Transverse colon (tissue), 4 donors: ENCODE results near the gene UACA.

Experiments
- EP300 ChIP-seq: sonication (generic); formaldehyde crosslinking; IDR thresholded peaks from one replicate; pipeline ENCODE4 v1.6.1; 2017; ENCODE audit warnings: antibody characterized with exemption, low read depth
- POLR2AphosphoS5 ChIP-seq, 3 donors: sonication (generic); formaldehyde crosslinking; IDR thresholded peaks; one replicate each; pipeline ENCODE4 v1.6.1; 2016; ENCODE audit warnings: antibody characterized with exemption in 3 of 3
- TF ChIP-seq, protein P1 (sequence below), 5 experiments: fragments of 200-600 bp in 3 of 5; fragments of 450-650 bp in 2 of 5; sonication (generic) in 3 of 5; IDR thresholded peaks; 1 replicate in 2 of 5; 2 replicates in 3 of 5; pipeline ENCODE4 v1.5.1; 2016 to 2017; ENCODE audit warnings: antibody characterized with exemption in 5 of 5, inconsistent platforms in 3 of 5, mild to moderate bottlenecking in 2 of 5, moderate library complexity in 1 of 5

DNA sequence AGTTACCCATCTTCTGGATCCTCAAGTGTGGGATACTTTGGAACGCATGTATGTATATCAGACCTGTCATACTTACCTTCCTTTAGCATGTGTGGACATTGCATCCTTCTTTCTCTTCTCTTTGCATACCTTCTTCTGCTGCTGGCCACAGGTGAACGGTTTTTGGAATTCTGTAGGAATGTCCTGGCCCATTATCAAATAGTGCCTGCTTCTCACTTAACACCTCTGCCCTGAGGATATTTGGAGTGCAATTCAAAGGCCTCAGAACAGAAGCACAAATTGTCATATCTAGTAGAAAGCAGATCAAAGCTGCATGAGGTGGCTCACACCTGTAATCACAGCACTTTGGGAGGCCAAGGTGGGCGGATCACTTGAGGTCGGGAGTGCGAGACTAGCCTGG lies 34.1 kb upstream of the UACA start:
- TF ChIP-seq, protein P1, sequence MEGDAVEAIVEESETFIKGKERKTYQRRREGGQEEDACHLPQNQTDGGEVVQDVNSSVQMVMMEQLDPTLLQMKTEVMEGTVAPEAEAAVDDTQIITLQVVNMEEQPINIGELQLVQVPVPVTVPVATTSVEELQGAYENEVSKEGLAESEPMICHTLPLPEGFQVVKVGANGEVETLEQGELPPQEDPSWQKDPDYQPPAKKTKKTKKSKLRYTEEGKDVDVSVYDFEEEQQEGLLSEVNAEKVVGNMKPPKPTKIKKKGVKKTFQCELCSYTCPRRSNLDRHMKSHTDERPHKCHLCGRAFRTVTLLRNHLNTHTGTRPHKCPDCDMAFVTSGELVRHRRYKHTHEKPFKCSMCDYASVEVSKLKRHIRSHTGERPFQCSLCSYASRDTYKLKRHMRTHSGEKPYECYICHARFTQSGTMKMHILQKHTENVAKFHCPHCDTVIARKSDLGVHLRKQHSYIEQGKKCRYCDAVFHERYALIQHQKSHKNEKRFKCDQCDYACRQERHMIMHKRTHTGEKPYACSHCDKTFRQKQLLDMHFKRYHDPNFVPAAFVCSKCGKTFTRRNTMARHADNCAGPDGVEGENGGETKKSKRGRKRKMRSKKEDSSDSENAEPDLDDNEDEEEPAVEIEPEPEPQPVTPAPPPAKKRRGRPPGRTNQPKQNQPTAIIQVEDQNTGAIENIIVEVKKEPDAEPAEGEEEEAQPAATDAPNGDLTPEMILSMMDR (IDR thresholded peaks at IDR 0.05) = no peak
- TF ChIP-seq POLR2AphosphoS5 (IDR thresholded peaks at IDR 0.05) = no peak
- no peak for TF ChIP-seq EP300
